ENCODE results near the gene SLC38A11.

SLC38A11 gene

GRCh38 chr2:164969909-164970690 lies 14.8 kb upstream of the SLC38A11 start:
- DNase-seq (ENCODE audit: low spot score) = no peak

- peak; percentile 28 for DNase-seq (ENCODE audit: low spot score)
Observed at GRCh38 chr2:164967781-164968228, 12.5 kb upstream of the SLC38A11 start.

GRCh38 chr2:164967361-164967760 lies 12.0 kb upstream of the SLC38A11 start:
- DNase-seq (ENCODE audit: low spot score) = no peak

GRCh38 chr2:164964700-164965099 lies 9.4 kb upstream of the SLC38A11 start:
- no peak for DNase-seq (ENCODE audit: low spot score)

GRCh38 chr2:164960159-164960558 lies 4.8 kb upstream of the SLC38A11 start:
- no peak for DNase-seq (ENCODE audit: low spot score)

- no peak for DNase-seq (ENCODE audit: low spot score)
Observed at GRCh38 chr2:164954186-164954585, 1.1 kb downstream of the SLC38A11 start.

GRCh38 chr2:164953279-164953678 lies 2.0 kb downstream of the SLC38A11 start:
- DNase-seq (ENCODE audit: low spot score) = no peak

- no peak for DNase-seq (ENCODE audit: low spot score)
Observed at GRCh38 chr2:164952057-164952702, 3.1 kb downstream of the SLC38A11 start.

- no peak for DNase-seq (ENCODE audit: low spot score)
Observed at GRCh38 chr2:164948540-164948939, 6.8 kb downstream of the SLC38A11 start.

GRCh38 chr2:164947281-164947680 lies 8.0 kb downstream of the SLC38A11 start:
- DNase-seq (ENCODE audit: low spot score) = no peak

GRCh38 chr2:164943289-164943688 lies 12.0 kb downstream of the SLC38A11 start:
- DNase-seq (ENCODE audit: low spot score) = no peak

- DNase-seq (ENCODE audit: low spot score) = no peak
Observed at GRCh38 chr2:164937864-164938401, 17.4 kb downstream of the SLC38A11 start.

GRCh38 chr2:164935118-164936101 lies 19.9 kb downstream of the SLC38A11 start:
- DNase-seq (ENCODE audit: low spot score) = no peak

GRCh38 chr2:164934401-164935117 lies 20.8 kb downstream of the SLC38A11 start:
- no peak for DNase-seq (ENCODE audit: low spot score)

- no peak for DNase-seq (ENCODE audit: low spot score)
Observed at GRCh38 chr2:164933671-164934189, 21.6 kb downstream of the SLC38A11 start.

- DNase-seq (ENCODE audit: low spot score) = no peak
Observed at GRCh38 chr2:164932377-164932776, 22.9 kb downstream of the SLC38A11 start.

GRCh38 chr2:164928101-164928673 lies 27.1 kb downstream of the SLC38A11 start:
- DNase-seq (ENCODE audit: low spot score) = no peak

GRCh38 chr2:164922134-164922533 lies 33.2 kb downstream of the SLC38A11 start:
- peak; percentile 11 for DNase-seq (ENCODE audit: low spot score)

- peak; percentile 86 for DNase-seq (ENCODE audit: low spot score)
Observed at GRCh38 chr2:164920430-164920829, 34.9 kb downstream of the SLC38A11 start.

GRCh38 chr2:164917296-164917903 lies 37.9 kb downstream of the SLC38A11 start:
- no peak for DNase-seq (ENCODE audit: low spot score)

All from GM03348 (cell line).